ENCODE measurements around the gene ZIC2.

GRCh38 chr13:99962242-99962641 is 19.3 kb upstream of the ZIC2 start:
- TF ChIP-seq MYC (IDR thresholded peaks at IDR 0.05; ENCODE audit: low read depth, low read length), result no peak
- TF ChIP-seq POLR2A (IDR thresholded peaks at IDR 0.05; ENCODE audit: extremely low read depth, insufficient read length), result no peak
- TF ChIP-seq CTCF (IDR thresholded peaks at IDR 0.05; ENCODE audit: low read depth, low read length), result no peak
- no peak for TF ChIP-seq MAX (IDR thresholded peaks at IDR 0.05; ENCODE audit: low read depth, low read length)

All from NB4 (cell line).